Activated gamma-delta T cell treated with anti-CD3 and anti-CD28 coated beads, Interleukin-2, amount 50 U/mL, for 16 hours (primary cell): ENCODE results near the gene RUNX3.
"Not testable (repeated sequence)": the region's sequence is repeated elsewhere in the genome, so short reads cannot be mapped to it uniquely, and the experiment has no call there.

Experiments used
- DNase-seq: peaks from one replicate; pipeline ENCODE4 v3.0.0-alpha.2; 2020; ENCODE audit warnings: low read depth

Gene RUNX3

DNA sequence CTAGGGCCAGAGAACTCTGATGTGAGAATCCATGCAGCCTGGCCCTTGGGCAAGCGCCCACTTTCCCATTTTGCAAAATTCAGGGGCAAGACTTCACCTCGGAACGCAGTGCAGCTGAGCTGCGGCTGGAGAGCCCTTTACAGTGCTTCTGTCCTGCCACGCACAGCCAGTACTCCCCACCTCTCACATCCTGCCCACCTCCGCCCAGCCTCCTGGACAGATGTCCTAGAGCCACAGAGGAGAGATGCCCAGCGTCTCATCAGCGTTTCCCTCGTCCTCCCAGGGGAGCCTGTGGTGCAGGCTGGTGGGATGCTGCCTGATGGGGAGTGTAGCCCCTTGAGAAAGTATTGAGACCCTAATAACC, 29.6 kb downstream of the RUNX3 start:
- no peak for DNase-seq

DNA sequence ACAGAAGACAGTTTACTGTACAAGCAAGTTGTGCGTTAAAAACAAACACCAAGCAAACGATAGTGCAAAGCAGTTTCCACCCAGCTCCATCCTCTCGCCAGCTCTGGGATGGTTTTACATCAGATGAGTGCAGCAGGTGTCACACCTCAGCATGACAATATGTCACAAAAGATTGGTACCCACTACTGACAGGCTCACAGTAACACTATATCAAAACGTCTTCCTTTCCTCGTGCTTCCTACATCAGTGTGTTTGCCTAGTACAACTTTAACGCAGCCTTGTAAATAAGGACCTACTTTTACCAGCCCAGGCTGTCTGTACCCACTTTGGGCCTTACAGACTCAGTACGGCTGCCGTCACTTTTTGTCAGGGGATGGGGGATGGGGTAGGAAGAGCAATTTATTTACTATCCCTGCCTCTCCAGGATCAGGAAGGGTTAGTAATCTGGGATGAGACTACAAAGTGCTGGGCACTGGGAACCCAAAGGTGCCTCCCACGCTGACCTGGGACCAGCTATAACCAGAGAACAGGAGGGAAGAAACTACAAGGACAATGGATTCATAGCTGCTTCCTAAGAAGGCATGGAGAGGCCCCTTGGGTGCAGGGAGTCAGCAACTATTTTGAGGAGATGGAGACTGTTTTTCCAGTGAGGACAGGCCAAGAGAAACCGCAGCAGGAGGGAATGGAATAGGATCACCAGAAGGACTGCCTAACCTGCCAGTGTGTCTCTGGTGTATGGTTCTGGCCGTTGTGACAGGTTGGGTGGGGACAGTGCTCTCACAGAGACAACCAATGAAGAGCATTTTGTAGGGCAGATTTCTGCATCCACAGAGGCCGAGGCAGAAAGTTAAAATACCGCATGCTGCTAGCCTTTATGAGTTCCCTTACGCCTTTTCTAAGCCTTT, 30.2 kb downstream of the RUNX3 start:
- no peak for DNase-seq

DNA sequence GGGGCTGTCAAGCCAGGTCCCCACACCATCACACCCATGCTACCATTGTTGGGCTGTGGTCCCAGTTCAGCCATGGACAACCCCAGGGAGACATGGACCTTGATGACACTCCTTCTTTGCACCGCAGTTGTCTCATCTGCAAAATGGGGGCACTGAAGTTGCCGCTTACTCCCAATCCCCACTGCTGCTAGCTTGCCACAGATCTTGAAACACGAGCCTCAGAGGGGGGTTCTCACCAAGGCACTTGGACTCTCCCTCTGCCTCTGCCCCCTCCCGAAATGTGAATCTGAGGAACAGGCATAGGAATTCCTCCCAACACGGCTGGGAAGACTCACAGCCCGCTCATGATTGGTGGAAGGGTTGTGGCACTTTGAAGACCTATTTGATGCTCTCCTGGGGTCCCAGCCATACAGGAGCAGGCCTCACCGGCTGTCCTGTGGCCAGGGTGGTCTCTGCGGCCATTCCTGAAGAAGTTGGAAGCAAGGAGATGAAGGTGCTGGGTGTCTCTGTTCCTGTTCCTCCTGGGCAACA, 31.1 kb downstream of the RUNX3 start:
- DNase-seq = no peak

DNA sequence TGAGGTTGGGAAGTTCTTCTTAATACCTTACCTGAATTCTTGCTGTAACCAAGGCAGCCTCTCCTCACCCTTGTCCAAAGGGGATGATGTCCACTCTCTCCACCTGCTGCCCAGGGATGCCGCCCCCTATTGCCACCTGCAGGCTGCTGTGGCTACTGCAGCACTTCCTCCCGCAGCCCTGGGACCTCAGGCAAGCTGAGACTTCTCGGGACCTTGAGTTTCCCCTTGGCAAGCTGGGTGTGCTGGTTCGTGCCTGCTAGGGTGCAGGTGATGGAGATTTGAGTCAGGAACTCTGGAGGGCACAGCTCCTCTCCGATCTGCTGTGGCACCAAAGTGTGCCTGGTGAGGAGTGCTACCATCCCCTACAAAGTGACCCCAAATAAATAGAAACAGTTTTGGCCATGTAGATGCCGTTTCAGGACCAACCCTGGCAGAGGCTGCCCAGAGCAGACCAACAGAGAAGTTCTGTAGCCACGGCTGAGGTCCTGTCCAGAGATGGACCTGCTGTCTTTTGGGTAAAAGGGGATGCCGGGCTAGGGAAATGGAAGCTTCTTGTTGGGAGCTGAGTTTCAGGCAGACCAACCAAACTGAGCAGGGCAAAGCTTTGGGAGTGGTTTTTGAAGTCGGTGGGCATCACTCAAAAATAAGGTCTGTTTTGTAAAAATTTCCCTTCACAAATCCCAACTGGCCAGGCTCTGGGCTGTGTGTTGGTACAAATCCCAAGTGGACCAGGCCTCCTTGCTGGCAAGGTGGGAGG, 31.7 kb downstream of the RUNX3 start:
- DNase-seq = no peak

DNA sequence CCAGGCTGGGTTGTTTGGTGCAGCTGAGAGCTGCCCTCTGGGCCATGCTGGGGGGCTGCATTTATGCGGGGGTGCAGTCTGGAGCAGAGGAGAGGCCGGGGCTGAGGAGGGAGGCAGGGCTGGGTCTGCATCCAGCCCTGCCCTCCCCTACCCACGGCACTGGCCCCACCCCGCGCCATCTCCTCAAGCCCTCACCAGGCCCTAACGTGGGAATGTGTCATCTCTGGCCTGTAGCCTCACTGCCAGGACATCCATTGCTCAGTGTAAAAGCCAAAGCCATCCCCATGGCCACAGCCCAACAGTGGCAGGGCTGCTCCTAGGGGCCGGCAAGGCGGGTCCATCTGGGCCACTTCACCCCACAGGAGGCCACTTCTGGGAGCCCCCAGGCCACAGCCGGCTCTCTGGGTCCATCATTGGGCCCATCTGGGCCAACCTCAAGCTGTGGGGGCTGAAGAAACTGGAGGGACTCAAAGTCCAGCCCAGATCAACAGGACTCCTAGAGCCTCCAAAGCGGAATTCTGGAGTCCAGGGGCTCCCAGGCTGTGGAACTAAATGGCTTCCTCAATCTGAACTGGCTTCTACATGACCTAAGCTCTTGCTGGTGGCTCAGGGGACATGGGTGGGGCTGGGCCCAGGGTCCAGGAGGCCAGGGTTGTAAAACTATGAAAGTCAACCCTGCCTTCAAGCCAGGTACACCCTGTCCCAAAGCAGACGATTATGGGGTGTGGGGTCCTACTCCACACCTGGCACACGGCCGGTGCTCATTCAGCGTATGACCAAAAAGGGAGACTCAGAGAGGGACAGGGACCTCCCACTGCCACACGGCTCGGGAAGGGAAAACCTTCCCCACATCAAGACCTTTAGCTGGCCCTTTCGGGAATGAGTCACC, 32.6 kb downstream of the RUNX3 start:
- DNase-seq = no peak

DNA sequence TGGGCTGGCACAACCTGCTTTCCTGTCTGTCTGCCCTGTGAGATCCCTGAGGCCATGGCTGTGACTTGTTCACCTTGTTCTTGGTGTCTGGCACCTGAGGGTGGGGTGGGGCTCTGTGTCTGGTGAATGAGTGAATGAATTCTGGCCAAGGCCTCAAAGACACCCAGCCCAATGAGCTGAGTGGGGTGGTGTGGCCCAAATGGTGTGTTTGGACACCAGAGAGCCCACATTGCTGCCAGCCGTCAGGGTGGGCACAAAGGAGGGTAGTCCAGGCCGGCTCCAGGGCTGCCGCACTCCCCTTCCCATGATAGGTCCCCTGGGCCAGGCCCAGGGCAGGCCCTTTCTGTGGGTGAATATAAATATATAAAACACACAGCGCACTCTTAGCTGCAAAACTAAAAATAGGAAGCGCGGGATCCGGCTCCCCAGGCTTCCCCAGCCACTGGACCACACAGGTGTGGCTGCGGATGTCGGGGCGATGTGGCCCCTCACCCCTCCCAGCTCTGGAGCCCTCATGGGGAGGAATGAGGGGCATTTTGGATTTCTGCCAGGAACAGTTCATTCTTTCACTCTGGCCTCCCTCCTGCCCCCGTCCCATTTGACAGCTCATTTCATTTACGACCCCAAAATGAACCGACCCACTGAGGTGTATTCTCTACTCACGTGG, 33.3 kb downstream of the RUNX3 start:
- no peak for DNase-seq

DNA sequence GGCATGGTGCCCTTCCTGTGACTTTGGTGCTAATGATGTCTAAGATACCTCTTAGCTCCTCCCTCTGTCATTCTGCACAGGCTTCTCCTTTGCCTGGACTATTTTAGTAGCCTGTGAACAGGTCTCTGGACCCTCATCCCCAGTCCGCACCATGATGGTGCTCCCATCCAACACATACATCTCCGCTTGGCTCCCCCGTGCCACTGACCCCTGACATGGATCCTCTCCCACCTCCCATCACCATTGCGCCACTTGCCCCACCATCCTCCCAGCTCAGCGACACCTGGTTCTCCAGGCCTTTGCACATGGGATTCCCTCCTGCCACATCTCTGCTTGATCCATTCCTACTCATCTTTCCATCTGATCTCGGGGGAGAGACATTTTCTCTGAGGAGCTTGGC, 33.9 kb downstream of the RUNX3 start:
- DNase-seq = no peak

DNA sequence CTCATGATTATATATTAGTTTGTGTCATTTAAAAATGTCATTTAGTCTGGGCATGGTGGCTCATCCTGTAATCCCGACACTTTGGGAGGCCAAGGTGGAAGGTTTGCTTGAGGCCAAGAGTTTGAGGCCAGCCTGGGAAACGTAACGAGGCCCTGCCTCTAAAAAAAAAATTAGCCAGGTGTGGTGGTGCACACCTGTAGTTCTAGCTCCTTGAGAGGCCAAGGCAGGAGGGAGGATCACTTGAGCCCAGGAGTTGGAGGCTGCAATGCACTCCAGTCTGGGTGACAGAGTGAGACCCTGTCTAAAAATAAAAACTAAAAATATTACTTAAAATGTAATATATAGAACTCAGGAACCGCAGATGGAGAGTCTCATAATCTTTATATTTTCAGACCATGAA, 34.6 kb downstream of the RUNX3 start:
- no peak for DNase-seq

DNA sequence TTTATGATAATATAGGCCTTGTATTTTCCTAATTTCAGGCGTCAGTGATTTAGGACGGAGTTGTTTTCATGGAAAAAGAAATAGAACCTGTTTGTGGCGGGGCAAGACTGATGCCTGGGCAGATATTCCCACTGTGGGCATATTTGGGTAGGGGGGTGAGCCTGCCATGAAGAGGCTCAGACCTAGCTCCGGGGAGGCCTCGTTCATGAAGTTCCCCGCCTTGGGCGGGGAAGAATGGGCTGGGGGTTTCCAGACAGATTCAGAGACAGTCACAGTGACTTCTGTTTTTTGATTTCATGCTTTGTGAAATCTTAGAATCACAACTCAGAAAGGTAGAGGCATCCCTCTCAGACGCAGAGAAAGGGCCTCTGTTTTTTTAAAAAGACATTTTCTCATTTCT, 36.1 kb downstream of the RUNX3 start:
- no peak for DNase-seq

DNA sequence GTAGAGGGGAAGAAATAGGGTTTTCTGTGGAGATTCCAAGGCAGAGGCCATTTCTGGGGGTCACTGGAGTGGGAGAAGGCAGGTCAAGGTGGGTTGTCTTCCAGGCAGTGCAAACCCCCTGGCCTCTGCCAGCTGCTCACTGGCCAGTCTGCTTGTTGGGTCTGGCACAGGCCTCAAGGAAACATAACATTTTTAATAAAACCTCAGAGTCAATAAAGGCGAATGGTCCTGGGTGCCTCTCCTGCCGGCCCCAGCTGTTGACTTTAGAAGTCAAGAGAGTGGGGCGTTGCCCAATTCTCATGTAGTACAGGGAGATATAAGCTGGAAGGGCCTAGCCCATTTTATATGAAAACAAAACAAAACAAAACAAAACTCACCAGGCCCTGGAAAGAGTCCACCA, 36.6 kb downstream of the RUNX3 start:
- DNase-seq = no peak

DNA sequence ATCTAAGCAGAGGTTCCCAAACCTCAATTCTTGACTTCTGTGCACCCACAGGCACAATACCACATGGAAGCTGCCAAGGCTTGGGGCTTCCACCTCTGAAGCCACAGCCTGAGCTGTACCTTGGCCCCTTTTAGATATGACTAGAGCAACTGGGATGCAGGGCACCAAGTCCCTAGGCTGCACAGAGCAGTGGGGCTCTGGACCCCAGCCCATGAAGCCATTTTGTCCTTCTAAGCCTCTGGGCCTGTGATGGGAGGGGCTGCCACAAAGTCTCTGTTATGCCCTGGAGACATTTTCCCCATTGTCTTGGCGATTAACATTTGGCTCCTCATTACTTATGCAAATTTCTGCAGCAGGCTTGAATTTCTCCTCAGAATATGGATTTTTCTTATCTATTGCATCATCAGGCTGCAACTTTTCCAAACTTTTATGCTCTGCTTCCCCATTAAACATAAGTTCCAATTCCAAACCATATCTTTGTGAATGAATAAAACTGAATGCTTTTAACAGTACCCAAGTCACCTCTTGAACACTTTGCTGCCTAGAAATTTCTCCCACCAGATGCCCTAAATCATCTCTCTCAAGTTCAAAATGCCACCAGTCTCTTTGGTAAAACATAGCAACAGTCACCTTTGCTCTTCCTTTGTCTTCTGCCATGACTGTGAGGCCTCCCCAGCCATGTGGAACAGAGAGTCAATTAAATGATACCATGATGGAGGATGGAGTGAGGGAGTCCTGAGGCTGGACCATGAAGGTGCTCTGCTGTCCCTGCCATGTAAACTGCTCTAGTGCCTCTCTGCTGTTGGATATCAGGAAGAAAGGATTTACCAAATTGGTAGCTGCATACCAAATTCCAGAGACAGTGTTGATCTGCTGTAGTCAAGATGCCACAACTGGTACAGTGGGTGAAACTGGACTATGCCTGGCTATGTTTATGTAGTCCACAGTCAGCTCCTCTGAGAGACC, 37.6 kb downstream of the RUNX3 start:
- DNase-seq = no peak

DNA sequence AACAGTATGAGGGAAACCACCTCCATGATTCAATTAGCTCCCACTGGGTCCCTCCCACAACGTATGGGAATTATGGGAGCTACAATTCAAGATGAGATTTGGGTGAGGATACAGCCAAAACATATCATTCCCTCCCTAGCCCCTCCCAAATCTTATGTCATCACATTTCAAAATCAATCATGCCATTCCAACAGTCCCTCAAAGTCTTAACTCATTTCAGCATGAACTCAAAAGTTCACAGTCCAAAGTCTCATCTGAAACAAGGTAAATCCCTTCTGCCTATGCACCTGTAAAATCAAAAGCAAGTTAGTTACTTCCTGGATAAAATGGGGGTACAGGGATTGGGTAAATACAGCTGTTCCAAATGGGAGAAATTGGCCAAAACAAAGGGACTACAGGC, 38.7 kb downstream of the RUNX3 start:
- DNase-seq = not testable (repeated sequence)

DNA sequence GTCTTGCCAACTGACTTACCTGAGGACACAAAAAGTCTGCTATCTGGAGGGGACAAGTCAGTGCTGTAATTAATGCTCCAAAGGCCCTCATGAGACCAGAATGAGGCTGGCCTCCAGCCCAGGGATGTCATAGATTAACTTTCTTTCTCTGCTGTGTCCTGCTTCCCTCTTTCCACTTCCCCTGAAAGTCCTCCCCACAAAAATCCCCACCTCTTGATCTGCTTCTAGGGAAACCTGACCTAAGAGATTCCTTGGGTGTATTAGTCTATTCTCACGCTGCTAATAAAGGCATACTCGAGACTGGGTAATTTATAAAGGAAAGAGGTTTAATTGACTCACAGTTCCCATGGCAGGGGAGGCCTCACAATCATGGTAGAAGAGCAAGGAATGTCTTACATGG, 39.2 kb downstream of the RUNX3 start:
- no peak for DNase-seq

DNA sequence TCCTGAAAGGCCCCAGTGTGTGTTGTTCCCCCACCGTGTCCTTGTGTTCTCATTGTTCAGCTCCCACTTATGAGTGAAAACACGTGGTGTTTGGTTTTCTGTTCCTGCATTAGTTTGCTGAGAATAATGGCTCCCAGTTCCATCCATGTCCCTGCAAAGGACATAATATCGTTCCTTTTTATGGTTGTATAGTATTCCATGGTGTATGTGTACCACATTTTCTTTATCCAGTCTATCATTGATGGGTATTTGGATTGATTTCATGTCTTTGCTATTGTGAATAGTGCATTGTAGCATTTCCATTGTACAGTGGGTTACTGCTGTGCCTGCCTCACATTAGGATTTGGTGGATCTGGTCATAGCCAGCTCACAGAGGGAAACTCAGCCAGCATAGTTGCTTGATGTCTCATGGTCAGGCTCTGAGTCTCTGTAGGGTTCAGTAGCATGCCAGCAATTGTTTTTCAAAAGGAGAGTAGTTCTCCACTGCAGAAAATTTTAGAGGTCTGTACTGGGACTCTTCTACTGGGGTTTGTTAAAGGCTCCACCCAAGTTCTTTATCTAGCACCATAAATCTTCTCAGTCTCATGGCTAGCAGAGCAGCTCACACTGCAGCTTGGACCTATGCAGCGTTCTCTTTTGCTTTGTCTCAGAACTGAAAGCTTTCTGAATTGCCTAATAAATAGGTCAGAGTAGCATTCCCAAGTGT, 41.0 kb downstream of the RUNX3 start:
- DNase-seq = no peak

DNA sequence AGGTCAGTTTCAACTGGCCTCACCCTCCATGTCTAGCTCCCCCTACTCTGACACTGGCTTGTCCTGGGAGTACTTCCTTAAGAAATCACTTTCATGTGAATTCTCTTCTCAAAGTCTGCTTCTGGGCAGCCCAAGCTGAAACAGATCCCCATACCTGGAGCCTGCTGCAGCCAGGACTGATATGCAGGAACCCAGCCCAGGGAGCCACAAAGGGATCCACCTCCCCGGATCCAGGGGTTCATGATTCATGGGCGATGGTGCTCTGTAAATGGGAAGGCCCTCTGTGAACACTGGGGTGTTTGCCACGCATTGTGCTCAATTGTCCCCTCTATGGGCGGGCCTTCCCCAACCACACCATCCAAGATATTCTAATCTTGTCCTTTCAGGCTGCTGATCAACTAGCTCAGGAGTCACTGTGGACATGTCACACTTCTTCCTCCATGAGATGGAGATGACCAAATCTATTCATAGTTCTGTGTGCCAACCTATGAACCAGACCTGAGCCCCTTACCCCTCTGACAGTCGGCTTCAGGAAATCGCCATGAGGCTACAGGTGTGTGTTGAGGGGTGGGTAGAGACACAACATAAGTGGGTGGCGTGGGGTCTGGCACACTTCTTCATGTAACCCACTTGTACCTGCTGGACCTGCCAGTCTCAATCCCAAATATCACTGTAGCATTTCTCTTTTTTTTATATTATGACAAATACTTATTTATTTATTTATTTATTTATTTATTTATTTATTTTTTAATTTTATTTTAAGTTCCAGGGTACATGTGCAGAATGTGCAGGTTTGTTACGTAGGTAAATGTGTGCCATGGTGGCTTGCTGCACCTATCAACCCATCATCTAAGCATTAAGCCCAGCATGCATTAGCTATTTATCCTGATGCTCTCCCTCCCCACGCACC, 41.8 kb downstream of the RUNX3 start:
- no peak for DNase-seq

DNA sequence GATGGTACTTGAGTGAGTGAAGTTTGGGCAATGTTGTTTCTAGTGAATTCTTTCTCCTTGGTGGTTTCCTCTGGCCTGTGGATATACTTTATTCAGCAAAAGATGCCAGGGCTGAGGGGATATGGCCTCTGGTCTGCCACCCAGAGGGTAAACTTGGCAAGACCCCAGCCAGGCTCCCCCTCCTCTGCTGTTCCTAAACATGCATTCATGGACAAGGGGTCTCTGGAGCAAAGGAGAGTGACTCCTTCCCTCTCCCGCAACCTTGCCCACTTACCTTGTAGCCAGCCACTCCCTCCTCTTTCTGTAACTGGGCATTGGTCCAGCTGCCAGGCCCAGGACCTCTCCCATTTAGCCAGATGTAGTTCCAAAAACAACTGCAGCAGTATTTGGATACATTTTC, 43.8 kb downstream of the RUNX3 start:
- no peak for DNase-seq

DNA sequence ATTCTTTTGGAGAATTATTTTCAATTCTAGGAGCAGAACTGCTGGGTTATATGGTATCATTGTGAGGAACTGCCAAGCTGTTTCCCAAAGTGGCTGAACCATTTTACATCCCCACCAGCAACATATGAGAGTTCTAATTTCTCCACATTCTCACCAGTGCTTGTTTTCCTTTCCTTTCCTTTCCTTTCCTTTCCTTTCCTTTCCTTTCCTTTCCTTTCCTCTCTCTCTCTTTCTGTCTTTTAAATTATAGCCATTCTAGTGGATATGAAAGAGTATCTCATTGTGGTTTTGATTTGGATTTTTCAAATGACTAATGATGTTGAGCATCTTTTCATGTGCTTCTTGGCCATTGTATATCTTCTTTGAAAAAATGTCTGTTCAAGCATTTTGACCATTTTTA, 45.3 kb downstream of the RUNX3 start:
- no peak for DNase-seq

DNA sequence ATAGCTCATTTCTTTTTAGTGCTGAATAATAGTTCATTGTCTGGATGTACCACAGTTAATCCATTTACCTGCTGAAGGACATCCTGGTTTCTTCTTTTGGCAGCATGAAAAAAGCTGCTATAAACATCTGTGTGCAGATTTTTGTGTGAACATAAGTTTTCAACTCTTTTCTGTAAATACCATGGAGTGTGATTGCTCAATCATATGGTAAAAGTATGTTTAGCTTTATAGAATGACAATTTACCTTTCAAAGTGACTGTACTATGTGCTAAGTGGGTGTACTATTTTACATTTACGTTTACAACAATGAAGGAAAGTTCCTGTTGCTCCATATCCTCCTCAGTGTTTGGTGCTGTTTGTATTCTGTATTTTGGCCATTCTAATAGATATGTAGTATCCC, 49.0 kb downstream of the RUNX3 start:
- no peak for DNase-seq
